Epidermal melanocyte (primary cell): ENCODE data around the gene TBC1D8.

Experiments used
- DNase-seq: peaks from one replicate; pipeline ENCODE4 v3.0.0; 2011; ENCODE audit warnings: low spot score; ENCODE audit not compliant: insufficient read length

The TBC1D8 gene

GRCh38 chr2:100980046-100980445 is 171.1 kb downstream of the TBC1D8 start:
- no peak for DNase-seq

DNA sequence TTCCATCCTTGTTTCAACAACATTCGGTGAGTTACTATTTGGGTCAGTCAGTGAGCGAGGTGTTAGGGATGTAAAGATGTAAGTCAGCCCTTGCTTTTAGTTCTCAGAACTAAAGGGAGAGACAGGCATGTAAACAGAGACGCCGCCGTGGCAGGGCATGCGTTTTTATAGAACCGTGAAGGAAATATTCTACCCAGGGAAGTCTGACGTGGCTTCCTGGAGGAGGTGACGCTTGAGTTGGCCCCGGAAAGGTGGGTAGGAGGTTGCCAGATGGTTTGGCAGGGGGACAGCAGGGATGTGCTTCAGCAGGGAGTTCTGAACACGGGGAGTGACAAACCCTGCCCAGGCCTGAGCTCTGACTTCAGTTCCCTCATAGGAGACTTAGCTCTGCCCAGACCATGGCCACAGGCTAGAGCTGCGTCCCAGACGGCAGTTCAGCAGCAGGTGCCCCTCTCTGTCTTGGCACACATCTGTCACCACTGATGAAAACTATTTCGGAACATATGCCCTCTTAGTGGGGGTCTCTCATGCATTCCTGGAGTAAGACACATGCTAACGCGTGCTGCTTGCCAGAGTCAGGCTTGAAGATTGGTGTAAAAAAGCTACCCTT is 172.5 kb downstream of the TBC1D8 start:
- DNase-seq: no peak

DNA sequence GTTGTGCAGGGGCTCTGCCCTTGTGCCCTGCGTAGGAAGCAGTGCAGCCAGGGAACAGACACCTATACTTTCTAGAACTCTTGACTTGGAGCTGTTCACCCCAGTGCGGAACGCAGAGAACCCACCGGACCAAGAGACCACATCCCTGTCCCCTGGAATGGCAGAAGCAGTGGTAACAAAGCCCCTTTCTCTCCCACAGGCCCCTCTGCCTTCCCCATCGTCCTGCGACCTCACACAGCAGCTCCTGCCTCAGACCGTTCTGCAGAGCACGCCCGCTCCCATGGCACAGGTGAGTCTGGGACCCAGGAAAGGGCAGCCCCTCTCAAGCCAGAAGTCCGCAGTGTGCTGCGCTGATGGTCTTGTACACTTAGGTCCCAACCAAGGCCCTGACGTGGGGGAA is 173.7 kb downstream of the TBC1D8 start:
- no peak for DNase-seq

DNA sequence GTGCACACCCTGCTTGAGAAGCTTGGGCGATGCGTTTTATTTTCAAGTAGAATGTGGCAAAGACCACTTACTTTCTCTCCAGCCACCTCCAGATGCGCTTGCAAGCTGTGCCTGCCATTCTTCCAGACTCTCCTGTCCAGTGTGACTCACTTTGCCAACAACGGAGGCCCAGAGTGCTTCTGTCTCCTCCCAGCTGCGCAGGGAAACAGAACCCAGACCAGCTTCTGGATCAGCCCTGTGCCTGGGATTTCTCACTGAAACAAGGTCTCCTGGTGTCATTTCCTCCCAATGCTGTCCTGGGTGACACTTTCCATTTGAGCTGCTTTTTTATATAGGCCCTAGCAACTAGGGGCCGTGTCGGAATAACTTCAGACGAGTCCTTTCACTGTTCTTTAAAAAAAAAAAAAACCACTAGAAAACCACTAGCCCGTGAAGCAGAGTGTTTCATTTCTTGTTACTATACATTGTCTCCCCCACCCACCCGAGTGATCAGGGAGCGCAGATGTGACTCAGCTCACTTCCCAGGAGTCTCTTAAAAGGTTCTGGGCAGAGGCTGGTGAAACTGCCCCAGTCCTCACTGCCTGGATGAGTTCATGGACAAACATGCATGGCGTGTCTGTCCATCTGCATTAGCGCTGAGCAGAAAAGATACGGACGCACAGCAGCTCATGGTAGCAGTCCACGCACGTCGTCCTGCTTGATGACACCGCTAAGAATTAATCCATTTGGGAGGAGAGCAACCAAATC is 174.4 kb downstream of the TBC1D8 start:
- no peak for DNase-seq

DNA sequence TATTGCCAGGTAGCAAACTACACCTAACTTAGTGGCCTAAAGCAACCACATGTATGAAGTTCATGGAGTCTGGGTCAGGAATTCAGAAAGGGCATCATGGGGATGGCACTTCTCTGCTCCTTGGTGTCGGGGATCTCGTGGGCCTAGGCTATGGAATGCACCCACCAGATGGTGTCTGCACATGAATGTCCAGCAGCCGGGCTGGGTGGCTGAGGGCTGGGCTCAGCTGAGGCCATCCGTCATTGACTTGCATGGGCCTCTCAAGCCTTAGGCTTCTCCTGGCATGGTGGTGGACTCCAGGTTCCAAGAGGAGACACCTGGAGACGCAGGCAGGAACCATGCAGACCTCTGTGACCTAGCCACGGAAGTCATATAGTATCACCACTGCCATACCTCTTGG is 175.1 kb downstream of the TBC1D8 start:
- no peak for DNase-seq

GRCh38 chr2:100975521-100975785 is 175.7 kb downstream of the TBC1D8 start:
- no peak for DNase-seq

DNA sequence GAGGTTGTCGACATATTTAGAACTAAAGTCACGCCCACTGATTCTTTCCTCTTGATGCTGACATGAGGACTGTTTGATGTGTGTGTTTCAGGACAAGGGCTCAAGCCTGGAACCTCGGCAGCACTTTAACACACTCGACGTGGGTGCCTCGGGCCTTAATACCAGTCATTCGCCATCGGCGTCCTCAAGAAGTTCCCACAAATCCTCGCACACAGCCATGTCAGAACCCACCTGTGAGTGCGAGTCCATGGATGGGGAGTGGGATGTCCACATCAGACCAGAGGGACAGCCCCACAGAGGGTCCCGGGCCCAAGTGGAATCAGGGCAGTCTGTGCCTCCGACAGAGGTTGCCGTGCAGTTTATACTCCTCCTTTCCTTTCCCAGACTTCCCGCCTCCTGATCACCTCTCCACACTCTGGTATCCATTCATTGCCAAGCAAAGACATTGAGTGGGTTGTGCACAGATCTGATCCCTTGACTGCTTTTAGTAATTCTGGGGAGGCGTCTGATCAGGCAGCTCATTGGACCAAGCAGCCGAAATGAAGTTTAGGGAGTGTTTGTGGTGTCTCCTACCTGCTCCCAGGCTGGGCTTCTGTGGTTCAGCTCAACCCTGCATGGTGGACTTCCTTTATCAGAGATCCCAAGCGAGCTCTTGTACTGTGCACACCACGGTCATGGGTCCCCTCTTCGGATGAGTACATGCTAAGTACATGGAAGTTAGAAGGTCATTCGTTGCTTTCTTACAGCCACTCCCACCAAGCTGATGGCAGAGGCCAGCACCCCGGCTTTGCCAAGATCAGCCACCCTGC is 176.3 kb downstream of the TBC1D8 start:
- no peak for DNase-seq

- DNase-seq: no peak
Measured at GRCh38 chr2:100972452-100972851, 178.7 kb downstream of the TBC1D8 start.

GRCh38 chr2:100971221-100971620 is 180.0 kb downstream of the TBC1D8 start:
- no peak for DNase-seq

GRCh38 chr2:100969998-100970397 is 181.2 kb downstream of the TBC1D8 start:
- no peak for DNase-seq

DNA sequence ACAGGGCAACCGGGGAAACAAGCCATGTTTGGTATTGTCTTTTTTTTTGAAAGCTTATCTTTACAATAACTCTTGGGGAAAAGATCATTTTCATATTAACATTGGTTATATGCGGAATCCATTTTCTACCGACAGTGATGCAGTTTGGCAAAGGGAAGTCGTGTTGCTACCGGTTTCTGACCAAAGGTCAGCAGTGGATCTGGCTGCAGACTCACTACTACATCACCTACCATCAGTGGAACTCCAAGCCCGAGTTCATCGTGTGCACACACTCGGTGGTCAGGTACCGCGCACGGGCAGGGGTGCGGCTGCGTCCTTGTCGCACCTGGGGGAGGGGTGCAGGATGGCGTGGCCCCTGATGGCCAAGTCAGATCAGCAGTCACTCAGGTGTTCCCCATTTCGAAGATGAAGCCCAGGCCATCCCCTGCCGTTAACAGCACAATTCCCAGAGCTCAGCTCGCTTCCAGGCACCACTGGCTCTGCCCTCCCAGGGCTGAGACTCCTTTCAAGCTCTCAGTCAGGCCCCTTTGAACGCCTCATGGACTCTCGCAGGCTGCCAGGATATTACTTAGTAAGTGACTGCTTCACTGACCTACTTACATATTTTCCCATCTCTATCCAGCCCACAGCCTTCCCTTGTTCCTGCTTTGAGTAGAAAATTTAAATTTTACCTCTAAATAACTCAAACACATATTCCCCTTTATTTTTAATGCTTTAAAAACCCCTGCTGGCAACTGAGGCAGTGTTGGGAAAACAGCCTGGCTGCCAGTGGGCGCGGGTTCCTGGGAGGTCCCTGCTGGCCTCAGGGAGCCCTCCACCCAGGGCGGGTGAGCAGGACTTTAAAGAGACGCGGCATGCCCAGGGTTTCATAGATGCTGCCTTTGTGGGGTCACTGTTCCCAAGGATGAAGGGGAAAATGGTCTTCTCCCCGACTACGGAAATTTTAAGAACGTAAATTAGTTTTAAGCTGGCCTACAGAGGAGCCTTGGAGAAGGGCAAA is 182.7 kb downstream of the TBC1D8 start:
- DNase-seq: no peak

DNA sequence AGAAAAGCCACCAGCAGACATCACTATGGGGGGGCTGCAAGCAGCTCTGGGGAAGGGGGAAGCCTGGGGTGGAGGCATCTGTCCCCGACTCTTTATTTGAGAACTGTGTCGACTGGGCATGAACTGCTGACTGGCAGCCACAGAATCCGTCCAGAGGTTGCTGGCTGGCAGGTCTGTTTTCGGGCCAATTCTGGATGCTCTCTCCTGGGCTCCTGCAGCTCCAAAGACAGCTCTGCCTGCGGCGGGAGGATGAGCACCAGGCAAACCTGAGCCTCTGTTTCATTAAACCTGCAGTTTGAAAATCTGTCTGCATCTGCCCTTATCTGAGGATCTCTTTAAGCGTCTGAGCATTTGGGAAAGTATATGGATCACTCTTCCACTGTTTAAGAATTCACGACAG is 183.5 kb downstream of the TBC1D8 start:
- DNase-seq: no peak

DNA sequence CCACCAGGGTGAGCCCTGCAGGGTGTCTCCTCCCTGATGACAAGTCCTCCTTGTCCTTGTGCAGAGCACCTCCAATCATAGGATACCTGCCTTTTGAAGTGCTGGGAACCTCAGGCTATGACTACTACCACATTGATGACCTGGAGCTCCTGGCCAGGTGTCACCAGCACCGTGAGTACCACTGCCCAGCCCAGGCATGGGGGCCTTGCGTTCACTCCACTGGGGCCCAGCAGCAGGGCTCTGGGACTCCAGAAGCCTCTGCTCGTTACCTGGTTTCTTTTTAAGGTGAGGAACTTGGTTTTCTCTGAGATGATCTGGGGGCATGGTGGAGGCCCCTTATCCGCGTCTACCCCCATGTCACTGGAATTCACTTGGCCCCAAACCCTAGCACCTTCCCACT is 185.6 kb downstream of the TBC1D8 start:
- no peak for DNase-seq

DNA sequence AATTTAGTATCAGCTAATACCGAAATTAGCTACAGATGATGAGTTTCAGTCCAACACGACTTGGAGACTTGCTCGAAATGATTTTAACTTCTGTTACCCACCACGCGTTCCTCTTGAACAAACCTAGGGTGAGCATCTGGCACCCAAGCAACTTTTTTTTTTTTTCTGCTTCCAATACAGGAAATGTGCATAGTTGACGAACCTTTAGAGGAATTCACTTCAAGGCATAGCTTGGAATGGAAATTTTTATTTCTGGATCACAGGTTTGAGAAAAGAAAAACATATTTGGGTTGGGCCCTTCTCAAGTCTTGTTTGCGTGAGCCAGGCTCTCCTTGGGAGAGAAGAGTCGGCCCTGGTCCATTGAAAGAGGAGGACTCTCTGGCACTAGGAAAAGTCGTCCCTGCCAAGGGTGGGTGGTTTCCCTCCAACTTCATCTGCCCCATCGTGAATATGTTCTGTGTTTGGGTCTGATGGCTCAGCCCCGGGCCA is 186.5 kb downstream of the TBC1D8 start:
- no peak for DNase-seq

DNA sequence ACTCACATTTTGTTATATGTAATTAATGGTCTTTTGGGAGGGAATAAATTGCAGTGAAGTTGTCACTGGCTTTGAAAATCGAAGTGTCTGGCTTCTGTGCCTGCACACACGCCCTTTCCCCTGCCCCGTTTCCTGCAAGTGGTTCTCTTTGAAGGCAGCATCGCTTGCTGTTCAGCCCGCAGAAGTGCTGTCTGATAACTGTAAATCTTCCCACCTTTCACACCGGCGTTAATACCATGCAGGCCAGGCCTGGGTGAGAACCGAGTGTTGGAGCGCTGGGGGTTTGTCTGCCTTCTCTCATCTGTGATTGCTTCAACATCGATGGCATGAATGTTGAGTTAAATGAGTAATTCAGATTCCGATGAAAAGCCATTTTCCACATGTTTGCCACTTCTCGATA is 187.0 kb downstream of the TBC1D8 start:
- DNase-seq: no peak

DNA sequence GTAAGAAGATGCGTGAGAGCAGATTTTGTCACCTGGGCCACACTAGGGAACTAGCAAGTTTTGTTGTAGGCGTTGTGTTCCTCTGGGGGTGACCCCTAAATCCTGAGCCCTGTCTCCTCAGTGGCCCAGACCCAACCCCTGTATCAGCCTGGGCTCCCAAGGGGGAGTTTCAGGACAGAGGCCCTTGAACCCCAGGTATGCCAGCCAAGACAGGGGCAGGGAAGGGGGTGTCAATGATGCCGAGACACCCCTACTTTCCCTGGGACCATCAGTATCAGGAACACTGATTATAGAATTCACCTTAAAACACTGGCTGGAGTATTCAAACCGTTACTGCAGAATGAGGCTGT is 188.2 kb downstream of the TBC1D8 start:
- no peak for DNase-seq

GRCh38 chr2:100962366-100963025 is 188.7 kb downstream of the TBC1D8 start:
- no peak for DNase-seq

- DNase-seq: no peak
Measured at GRCh38 chr2:100960688-100961087, 190.5 kb downstream of the TBC1D8 start.

- no peak for DNase-seq
Measured at GRCh38 chr2:100959225-100959880, 191.8 kb downstream of the TBC1D8 start.

GRCh38 chr2:100957996-100958653 is 193.1 kb downstream of the TBC1D8 start:
- peak; percentile 54 for DNase-seq
